Activated CD4-positive, alpha-beta T cell treated with anti-CD3 and anti-CD28 coated beads, Interleukin-2, amount 50 U/mL, for 4 hours (primary cell): ENCODE results near the gene GRID1.
"Not testable (repeated sequence)": the region's sequence is repeated elsewhere in the genome, so short reads cannot be mapped to it uniquely, and the experiment has no call there.

Source experiments
- DNase-seq, 2 experiments: peaks; one replicate each; pipeline ENCODE4 v3.0.0-alpha.2; 2020

Gene GRID1

GRCh38 chr10:85851325-85851724 is 515.3 kb downstream of the GRID1 start:
- no peak for DNase-seq

- no peak for DNase-seq
Measured at GRCh38 chr10:85850736-85851135, 515.9 kb downstream of the GRID1 start.

- DNase-seq = no peak
Measured at GRCh38 chr10:85849315-85849714, 517.3 kb downstream of the GRID1 start.

- no peak for DNase-seq
Measured at GRCh38 chr10:85848756-85849155, 517.8 kb downstream of the GRID1 start.

GRCh38 chr10:85847085-85847484 is 519.5 kb downstream of the GRID1 start:
- no peak for DNase-seq

GRCh38 chr10:85838660-85839059 is 527.9 kb downstream of the GRID1 start:
- DNase-seq = not testable (repeated sequence)

- DNase-seq = no peak
Measured at GRCh38 chr10:85832988-85833387, 533.6 kb downstream of the GRID1 start.

- no peak for DNase-seq
Measured at GRCh38 chr10:85831422-85831821, 535.2 kb downstream of the GRID1 start.

- DNase-seq = no peak
Measured at GRCh38 chr10:85826377-85826776, 540.2 kb downstream of the GRID1 start.

- no peak for DNase-seq
Measured at GRCh38 chr10:85811405-85811804, 555.2 kb downstream of the GRID1 start.

GRCh38 chr10:85810674-85811073 is 555.9 kb downstream of the GRID1 start:
- DNase-seq = no peak

- DNase-seq = no peak
Measured at GRCh38 chr10:85795460-85795859, 571.1 kb downstream of the GRID1 start.

- DNase-seq = no peak
Measured at GRCh38 chr10:85794553-85794952, 572.0 kb downstream of the GRID1 start.

GRCh38 chr10:85792533-85792858 is 574.1 kb downstream of the GRID1 start:
- no peak for DNase-seq

GRCh38 chr10:85791818-85792532 is 574.6 kb downstream of the GRID1 start:
- DNase-seq = no peak

- no peak for DNase-seq
Measured at GRCh38 chr10:85789982-85790789, 576.4 kb downstream of the GRID1 start.

GRCh38 chr10:85789125-85789524 is 577.5 kb downstream of the GRID1 start:
- no peak for DNase-seq

- DNase-seq = no peak
Measured at GRCh38 chr10:85788570-85788969, 578.0 kb downstream of the GRID1 start.

GRCh38 chr10:85787881-85788280 is 578.7 kb downstream of the GRID1 start:
- DNase-seq = no peak

GRCh38 chr10:85787393-85787792 is 579.2 kb downstream of the GRID1 start:
- no peak for DNase-seq

GRCh38 chr10:85786401-85786899 is 580.1 kb downstream of the GRID1 start:
- DNase-seq = no peak

- no peak for DNase-seq
Measured at GRCh38 chr10:85784792-85785191, 581.8 kb downstream of the GRID1 start.

GRCh38 chr10:85781404-85781803 is 585.2 kb downstream of the GRID1 start:
- DNase-seq = no peak

- DNase-seq = no peak
Measured at GRCh38 chr10:85778074-85778473, 588.5 kb downstream of the GRID1 start.
